Measurements from ENCODE around the gene GTF3C1.

GTF3C1 gene

DNA sequence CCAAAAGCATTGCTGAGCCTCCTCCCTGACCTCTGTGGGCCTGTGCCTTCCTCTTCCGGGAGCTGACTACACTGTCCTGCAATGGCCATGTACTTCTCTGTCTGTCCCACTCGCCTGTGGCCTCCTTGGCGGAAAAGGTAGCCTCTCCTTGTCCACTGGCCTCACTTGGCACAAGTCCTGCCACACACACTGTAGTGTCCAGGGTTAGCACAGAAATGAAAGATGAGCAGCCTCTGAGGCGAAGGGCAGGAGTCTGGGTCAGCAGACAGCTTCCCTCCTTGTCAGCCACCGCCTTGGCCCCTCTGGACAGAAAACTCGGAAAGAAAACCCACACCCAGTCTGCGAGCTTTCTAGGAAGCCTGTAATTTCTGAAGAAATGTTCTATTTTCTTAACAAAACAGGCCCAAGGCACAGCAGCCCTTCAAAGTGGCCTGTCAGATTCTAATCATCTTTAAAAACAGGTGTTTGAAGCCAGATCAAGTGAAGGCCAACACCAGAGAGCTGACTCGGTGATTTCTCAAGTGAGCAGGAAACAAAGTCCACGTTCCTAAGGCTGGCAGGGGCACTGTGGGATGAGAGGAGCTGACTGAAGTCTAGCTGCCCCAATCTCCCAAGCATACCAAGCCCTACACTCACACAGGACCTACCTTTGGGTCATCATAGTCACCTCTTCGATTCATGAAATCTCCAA lies 67.2 kb downstream of the GTF3C1 start:
- DNase-seq: no peak

DNA sequence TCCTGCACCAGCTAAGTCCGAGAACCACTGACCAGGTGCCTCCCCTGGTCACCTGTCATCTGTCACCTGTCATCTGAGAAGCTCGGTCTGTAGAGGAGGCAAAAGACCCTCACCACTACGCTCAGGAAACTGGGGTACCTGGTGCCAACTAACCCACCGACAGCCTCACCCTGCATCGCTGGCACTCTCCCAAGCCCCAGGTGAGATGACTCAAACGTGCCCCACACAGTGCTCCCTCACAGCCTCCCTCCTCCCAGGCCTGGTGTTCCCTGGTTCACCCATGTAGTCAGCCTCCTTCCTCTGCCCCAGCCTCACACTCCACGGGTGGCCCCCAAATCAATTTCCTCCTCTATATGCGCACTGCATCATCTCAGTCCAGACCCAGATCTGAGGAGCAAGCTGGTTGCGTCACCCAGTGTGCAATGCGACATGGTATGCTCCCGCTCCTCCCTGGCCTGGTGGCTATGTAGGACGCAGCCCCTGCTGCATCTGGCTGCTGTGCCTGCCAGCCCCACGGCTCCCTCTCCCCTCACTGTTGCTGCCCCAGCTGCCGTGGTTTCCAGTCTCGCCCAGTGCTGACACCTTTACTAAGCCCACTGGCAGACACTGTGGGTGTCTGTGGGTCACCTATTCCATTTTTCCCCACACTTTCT lies 68.3 kb downstream of the GTF3C1 start:
- no peak for DNase-seq

DNA sequence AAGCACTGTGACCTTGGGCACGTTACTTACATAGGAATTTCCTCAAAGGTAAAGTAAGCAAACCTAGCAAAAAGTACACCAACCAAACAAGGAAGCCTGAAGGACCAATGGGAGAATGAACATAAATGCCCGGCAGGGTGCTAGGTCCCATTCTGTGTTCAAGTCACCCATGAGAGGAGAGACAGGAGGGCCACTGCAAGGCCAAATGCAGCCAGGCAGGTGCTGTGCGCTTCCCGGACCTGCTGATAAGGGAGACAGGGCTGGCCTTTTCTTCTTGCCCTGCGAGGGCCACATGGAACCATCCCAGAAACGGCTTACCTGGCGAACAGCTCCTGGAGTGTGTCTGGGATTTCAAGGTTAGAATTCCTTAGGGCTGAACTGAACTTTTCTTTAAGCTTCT lies 69.0 kb downstream of the GTF3C1 start:
- DNase-seq: no peak

DNA sequence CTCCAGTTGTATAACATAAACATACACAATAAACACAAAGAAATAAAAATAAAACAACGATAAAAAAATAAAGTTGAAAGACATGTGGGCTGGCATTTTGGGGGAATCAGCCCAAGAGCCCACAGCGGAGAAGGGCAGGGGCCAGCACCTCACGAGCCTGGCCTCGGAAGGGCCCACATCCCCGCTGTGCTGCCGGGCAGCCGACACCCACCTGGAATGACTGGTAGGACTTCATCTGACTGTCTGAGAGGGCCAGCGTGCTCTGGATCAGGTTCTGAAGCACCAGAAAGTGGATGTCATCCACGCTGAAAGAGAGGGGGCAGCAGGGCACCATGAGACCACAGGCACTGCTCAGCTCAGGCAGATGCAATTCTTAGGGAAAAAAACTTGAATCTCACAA lies 73.5 kb downstream of the GTF3C1 start:
- no peak for DNase-seq

DNA sequence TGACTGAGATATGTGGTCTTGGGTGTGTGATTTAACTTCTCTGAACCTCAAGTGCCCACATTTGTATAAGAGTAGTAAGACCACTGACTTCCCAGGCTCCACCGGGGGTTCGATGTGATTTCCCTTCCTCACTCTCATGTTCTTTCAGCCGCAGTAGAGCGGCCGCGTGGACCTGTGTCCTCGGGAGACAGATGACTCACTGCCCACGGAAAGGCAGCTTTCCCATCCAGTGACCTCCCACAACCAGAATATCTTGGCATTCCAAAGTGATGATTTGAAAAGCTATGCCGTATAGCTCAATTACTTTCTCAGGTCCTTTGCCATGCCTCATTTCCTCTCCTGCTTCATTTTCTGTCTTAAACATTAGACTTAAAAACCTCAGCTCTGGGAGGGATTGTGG lies 74.2 kb downstream of the GTF3C1 start:
- no peak for DNase-seq

DNA sequence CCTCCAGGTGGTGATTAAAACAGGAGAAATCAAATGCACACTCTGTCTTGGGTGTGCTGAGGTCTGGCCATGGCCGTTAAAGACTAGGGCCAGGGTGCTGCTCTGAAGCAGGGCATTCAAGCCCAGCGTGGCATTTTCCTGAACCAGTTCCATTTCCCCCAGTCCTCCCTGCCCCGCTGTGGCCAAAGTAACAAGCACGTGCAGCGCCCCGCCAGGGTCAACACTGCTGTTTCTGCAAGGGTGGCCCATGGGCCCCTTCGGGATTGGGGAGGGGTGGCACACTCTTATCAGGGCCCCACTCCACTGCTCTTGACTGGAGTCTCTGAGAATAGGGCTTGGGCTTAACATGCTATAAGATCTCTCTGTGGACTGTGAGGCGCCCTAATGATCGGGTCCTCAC lies 74.8 kb downstream of the GTF3C1 start:
- DNase-seq: no peak

DNA sequence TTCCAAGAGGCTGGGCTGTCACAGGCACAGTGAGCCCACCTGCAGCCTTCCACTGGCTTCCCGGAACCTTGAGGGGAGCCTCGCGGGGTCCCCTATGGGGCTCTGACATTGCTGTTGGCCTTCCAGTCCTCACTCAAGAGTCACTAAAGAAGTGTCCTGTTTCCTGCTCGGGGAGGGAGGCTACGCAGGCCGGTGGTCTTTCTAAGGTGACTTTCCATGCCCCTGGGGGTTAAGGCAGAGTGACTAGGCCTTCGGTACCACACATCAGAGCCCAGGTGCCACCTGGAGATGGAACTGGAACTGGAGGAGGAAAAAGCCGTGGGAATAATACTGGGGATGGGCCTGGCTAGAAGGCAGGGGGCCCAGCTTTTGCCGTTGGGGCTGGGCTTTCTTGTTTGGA lies 75.7 kb downstream of the GTF3C1 start:
- DNase-seq: no peak

DNA sequence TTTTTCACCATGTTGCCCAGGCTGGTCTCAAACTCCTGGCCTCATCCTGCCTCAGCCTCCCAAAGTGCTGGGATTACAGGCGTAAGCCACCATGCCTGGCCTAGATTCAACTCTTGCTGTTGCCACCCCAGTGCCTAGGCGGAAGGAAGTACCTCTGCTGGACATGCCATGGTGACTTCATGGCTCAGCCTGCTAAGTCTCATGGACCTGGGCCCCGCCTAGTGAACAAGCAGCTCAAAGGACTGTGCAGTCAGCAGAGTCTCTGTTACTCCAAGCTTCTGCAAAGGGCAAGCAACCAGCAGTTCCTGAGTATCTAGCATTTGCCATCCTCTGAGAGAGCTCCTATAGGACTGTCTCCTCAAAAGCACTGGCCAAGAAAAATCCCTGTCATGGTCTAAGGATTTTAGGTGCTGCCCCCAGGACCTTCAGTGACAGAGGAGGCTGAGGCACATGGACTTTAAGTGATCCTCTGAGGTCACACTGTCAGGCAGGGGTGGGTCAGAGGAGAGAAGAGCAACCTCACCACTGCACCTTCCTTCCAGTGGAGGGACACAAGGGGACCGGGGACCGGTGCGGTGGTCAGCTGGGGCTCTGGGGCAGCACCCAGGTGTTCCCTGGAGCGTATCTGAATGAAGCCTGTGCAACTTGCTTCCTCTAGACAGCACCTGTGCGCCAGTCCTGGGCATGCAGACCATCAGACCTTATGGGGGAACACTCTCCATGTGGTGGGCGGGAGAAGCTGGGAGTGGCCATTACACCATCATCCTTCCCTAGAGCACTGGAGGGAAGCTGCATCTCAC lies 76.4 kb downstream of the GTF3C1 start:
- DNase-seq: no peak

DNA sequence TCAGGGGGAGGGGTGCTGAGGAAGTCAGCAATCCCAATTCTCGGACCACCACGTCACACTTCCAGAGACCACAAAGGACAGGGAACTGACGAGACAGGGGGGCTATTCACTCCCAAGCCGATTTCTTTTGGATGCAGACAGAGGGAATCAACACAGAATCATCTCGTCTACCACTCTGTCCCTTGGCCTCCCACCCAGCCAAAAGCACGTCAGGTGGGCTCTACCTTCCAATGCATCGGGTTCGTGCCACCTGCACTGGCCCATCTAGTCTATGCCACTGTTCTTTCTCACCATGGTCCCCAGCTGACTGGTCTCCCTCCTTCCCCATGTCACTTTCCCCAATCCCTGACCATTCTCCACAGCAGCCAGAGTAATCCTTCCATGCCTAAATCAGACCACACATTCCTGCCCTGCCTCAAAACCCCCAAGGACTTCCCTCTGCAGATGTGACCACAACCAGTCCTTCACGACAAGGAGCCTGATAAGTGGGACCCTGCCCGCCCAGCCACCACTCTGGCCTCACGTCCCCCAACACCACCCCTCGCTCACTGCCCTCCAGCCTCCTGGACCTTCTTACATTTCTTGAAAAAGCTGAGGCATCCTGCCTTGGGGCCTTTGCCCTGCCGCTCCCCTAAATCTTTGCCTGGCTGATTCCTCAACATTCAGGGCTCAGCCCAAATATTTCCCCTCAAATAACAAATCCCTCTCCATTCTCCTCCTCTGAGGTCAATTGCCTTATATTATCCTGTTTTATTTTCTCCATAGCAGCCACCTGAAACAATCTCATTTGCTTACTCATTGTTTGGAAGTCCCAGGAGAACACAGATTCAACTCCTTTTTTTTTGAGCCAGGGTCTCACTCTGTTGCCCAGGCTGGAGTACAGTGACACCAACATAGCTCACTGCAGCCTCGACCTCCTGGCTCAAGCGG lies 77.4 kb downstream of the GTF3C1 start:
- no peak for DNase-seq

DNA sequence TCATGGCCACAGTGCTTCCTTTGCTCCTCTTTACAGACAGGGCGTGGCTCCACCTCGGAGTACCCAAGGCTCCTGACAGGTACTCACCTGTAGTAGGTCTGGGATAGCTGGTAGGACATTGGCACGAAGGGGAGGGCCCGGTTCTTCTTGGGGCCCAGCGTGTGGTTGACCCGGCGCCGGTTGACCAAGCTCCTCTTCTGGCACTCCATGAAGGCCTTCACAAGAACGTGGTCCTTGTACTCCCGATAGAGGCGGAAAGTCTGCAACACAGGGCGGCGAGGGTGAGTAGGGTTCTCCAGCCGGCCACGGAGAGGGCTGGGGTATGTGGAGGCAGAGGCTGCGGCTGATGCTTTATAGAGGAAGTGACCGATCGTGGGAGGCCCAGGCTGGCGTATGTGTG lies 78.1 kb downstream of the GTF3C1 start:
- no peak for DNase-seq

DNA sequence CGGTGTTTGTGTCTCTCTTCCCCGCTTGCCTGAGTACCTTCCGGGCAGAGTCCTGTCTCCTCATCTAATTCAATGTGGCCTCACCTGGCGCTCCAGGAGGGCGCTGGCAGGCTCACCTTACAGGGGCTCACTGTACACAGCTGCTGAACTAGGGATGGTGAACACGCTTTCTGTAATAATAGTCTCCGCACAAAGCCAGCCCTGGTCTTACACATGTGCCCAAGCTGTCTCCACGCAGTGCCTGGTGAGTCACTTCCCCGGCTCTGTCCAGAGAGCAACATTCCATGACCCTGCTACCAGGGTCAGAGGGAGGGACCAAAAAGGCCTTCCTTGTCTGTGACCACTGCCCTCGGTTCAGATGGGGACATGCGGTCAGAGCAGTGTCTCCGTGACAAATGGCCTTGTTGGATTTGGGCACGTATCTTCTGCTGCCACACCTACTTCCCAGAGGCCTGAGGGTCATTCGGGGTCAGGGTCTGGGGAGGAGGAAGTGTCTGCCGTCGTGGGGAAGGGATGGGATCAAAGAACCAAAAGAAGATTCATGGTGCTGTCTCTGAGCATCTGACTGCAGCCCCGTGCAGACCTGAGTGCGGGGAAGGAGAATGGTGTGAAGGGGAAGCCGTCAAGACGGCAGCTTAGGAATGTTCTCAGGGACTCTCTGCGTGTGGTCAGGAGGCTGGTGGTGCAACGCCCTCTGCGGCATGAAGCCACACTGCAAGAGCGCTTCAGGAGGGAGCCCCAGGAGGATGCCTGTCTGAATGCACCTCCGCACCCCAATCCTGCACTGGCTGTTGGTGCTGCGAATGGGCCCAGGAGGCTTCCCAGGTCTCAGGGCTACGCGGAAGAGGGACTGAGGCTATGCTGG lies 78.9 kb downstream of the GTF3C1 start:
- DNase-seq: no peak

DNA sequence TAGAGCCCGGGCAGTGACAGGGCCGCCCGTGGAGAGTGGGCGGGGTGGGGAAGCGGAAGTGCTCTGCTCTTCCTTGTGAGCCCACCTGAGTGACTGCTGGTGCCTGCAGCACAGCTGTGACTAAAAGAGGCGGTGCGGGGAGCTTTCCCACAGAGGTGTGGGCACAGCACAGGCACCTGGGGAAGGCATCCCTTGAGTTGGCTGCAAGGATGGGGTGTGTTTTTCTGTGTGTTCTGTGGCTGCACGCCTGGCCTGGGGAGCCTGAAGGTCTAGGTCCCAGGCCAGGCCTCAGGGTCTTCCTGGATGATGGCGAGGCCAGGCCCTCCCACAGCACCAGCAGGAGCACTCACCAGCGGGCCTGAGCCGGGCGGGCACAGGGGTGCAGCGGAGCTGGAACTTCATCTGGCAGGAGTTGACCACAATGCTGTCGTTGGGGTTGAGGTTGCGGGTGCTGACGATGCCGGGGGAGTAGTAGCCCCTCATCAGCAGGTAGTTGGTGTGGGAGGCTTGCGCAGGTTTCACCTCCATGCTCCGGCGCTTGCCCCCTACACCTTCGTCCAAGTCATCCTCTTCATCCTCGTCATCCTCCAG lies 80.7 kb downstream of the GTF3C1 start:
- DNase-seq: no peak

DNA sequence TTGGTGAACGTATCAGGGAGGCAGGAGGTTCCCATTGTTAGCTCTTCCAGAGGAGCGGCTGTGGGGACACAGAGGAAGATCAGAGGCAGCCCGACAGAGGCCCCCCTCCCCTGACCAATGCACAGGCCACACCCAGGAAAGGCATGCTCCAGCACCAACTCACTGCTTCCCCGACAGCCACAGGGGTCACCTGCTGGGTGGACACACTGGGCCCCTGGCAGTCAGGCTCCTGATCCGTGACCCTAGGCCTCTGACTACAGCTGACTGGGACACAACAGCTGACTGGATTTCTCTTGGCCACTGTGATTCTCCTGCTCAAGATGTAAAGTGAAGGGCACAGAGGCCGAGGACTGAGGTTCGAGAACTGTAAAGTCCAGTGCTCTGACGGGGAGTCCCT lies 84.2 kb downstream of the GTF3C1 start:
- no peak for DNase-seq

DNA sequence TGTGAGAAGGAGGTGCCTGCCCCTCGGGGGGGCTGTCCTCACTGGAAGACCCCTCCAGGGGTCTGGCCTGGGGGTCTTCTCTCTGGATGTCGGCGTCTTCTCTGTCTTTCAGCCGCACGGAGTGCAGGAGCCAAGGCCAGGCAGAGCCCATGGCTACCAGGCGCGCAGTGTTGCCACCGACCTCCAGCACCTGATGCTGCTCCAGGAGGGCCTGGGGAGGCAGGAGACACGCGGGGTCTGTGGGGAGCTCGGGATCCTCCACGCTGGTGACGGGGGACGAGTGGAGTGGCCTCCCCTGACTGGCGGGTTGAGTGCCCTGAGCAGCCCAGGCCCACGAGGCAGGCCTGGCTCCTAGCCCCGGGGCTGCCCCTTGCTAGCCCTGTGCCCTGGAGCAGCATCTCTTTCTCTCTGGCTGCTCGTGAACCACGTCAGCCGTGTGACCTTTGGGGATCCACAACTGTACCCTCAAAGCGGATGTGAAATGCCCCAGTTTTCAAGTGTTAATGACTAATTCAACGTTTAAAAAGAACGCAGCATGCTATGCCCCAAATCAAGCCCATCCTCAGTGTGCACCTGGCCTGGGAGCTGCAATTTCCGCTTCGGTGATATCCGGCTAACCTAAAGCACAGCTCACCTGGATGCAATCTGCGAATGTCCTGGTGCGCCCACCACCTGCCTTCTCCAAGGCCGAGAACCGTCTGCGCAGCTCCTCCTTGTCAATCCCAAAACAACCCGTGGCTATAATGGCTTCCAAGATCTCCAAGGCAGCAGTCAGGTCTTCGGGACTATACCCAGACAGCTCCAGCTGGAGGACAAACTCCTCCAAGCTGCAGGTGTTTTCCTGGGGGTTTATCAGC lies 84.9 kb downstream of the GTF3C1 start:
- no peak for DNase-seq

DNA sequence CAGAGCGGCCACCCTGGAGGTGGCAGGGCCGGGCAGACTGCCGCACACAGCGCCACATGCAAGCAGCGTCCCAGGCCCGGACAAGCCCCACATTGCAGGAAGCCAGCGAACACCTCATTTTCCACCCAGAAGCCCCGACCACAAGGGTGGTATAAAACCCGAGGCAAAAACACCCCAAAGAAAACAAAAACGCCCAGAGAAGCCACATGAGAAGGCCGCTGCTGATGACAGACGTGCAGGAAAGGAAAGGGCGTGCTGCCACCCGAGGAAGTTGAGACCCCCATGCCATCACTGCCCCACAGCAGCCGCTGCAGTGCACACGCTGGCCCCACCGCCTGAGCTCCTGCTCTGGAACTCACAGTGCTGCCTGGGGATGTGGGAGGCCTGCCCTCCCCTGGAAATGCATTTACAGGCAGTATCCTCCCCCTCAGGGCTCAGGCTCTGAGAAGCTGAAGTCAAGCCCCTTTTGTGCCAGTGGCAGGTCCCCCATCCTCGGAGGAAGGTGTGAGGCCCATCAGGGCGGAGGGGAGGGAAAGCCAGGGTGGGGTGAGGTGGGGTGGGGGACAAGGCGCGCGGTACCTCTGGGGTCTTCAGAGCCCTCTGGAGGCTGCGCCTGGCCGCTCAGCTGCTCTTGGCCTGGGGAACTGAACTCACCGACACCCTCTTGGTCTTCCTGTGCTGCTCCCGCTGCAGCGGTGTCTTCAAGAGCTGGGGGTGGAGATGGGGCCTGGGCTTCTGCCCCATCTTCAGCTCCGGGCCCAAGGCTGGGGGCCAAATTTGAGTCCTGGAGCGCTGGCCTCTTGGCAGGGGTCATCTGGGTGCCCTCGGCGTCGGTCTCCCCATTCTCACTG lies 85.7 kb downstream of the GTF3C1 start:
- DNase-seq: no peak

DNA sequence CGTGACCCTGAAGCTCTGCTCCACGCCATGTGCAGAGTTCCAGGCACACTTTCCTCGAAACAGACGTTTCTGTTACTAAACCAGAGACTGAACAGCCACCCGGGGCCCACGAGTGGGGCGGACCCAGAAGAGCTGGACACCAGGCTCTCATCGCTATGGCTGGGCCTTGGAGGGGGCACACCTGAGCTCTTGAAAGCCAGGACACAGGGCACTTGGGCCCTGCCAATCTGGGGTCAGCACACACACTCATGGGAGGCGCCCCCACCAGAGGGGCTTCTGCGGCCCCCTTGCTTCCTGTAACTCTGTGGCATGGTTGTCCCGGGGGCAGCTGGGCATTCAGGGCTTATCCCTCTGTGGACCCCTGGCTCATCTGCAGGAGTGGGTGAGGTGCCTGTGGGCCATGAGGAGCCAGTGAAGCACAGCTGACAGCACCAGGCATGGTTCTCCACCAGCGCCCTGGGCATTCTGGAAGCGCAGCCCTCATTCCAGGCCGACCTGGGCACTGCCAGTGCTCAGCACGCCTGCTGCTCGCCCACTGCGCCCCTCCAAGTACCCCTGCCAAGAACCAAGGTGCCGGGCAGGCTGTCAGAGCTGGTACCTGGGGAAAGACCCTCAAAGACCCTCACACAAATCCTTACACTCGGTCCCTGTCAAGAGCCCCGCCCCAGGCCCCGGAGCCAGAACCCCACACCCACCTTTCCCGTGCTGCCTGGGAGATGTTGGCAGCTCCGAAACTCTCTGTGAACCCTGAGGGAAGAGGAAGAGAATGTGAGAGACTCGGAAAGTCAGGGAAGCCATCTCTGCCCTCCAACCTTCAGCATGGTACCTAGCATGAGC lies 86.6 kb downstream of the GTF3C1 start:
- DNase-seq: no peak

DNA sequence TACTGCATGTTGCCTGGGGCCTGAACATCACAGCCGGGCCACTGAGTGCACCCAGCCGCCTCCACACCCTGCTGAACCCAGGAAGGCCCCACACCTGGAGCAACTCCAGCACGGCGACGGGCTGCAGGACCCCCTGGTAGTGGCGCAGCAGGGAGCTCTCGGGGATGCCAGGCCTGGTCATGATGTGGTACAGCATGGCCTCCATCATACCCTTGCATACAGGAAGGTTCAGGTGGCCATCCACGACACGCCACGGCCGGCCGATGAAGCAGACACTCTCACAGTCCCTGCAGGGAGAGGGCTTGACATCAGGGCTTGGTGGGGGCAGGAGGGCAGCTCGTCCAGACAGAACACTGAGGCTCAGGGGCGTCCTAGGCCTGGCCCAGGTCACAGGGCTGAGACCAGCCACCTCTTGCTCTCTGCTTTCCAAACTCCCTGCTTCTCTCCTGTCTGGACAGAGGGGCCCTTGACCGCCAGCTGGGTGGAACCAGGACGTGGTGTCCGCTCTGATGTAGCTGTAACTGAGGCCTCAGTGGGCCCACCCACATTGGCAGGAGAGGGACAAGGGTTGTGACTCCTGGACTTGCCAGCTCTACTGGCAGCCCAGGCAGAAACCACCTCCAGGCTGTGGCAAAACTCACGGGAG lies 87.4 kb downstream of the GTF3C1 start:
- DNase-seq: no peak
